VCaP (cell line): Measurements from ENCODE around the gene CCNB2.
A peak's percentile ranks its signal among the peaks of the same experiment; 100 is the strongest.

ENCODE experiments used
- H3K27ac ChIP-seq: fragments of 450-650 bp; 2 replicates; pipeline ENCODE4 v1.5.1; 2017
- CTCF ChIP-seq: fragments of 450-650 bp; conservative IDR thresholded peaks from 2 replicates; pipeline ENCODE4 v1.5.1; 2017; ENCODE audit warnings: mild to moderate bottlenecking, moderate library complexity

CCNB2 gene

GRCh38 chr15:59169251-59169708 lies 64.3 kb downstream of the CCNB2 start:
- TF ChIP-seq CTCF = no peak
- H3K27ac ChIP-seq = peak overlapping the region; percentile 81

GRCh38 chr15:59170295-59171066 lies 65.5 kb downstream of the CCNB2 start:
- TF ChIP-seq CTCF = no peak
- peak overlapping the region; percentile 81 for H3K27ac ChIP-seq

GRCh38 chr15:59171067-59171397 lies 66.1 kb downstream of the CCNB2 start:
- peak overlapping the region; percentile 81 for H3K27ac ChIP-seq
- TF ChIP-seq CTCF = no peak

GRCh38 chr15:59172289-59172901 lies 67.4 kb downstream of the CCNB2 start:
- H3K27ac ChIP-seq = no peak overlapping the region
- TF ChIP-seq CTCF = no peak

GRCh38 chr15:59173194-59173593 lies 68.2 kb downstream of the CCNB2 start:
- no peak for TF ChIP-seq CTCF

GRCh38 chr15:59174151-59174834 lies 69.3 kb downstream of the CCNB2 start:
- H3K27ac ChIP-seq = no peak overlapping the region; the same call in 1 of the 2 replicates
- no peak for TF ChIP-seq CTCF

More at GRCh38 chr15:59173194-59173593, 68.2 kb downstream of the CCNB2 start:
- H3K27ac ChIP-seq = no peak overlapping the region
